Stimulated activated CD4-positive, alpha-beta T cell treated with anti-CD3 and anti-CD28 coated beads, Interleukin-4, amount 100 ng/mL, for 48 hours (primary cell): ENCODE data around the gene ZNF814.
"Not testable (repeated sequence)": the region's sequence is repeated elsewhere in the genome, so short reads cannot be mapped to it uniquely, and the experiment has no call there.

Experiments used
- DNase-seq, 2 donors: peaks; one replicate each; pipeline ENCODE4 v3.0.0-alpha.2; 2020; ENCODE audit warnings: low read depth in 2 of 2

Gene ZNF814

DNA sequence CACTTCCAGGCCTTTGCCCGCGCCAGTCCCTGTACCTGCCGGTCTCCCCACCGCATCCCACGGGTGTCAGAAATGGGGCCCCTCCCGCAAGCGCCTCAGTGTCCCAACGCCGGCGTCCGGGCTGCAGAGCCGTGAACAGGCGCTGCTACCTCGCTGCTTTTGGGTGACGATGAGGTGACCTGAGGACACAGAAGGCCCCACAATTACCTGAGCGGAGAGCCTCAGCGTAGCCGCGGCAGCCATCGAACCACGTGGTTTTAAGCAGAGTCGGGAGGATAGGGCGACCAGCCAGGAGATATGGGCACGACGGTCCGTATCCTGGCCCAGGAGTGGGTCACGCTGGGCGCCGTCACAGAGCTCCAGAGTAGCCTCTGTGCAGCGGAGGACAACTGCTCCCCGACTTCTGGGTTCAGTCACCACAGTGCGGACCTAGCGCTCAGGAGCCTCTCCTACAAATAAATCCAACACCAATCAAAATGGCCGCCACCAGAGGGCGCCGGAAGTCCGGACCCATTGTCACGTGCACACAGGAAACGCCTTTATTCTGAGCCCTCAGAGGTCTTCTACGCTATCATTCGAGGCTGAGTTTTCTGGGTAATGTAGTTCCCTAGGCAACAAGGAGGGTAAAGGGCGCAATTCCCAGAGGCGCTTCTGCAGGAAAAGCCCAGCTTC is at the start of gene ZNF814:
ZNF814 (minus strand) TSS at position 478 of the 672 bp plus-strand sequence; CDS start at position 243, 235 bp downstream.
- DNase-seq, result peak; percentile 73 to 78

DNA sequence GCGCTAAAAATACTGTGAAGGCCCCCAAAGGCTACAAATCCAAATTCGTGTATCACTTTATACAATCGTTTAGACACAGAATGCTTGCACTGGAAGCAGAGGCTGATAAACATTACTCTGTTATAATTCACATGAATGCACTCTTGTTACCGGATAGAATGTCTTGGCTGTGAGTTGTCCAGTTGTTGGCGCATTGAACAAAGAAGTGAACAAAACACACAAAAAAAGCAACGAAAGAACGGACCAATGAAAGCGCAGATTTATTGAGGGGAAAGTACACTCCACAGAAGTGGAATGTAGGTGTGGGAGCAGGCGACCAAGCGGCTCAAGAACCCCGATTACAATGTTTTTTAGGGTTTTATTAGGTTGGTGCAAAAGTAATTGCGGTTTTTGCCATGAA is 46.9 kb upstream of the ZNF814 start:
- no peak for DNase-seq

DNA sequence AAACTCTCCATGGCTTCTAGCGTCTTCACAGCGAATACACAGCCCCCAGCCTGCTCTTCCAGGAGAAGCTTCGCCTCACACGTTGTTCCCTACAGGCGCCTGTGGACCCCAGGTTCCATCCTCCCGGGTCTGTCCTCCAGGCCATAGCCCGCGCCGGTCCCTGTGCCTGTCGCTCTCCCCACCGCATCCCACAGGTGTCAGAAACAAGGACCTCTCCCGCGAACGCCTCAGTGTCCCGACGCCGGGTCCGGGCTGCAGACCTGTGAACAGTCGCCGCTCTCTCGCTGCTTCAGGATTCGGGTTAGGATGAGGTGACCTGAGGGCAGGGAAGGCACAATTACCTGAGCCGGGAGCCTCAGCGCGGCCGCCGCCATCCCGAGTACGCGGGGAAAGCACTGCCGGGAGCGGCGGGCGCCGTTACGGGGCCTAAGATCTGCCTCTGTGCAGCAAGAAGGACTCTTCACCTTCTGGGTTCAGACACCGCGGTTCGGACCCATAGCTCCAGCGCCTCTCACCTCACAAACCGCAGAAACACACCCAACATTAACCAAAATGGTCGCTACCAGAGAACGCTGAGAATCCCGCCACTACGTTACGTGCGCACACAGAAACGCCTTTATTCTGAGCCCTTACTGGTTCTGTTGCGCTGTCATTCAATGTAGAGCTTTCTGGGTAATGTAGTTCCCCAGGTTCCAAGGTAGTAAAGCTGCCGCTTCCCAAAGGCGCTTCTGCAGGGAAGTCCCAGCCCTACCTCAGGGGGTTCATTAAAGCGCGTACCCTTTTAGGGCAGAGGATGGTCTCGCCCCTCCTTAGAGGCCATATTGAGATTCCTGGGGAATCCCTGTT is 46.2 kb upstream of the ZNF814 start, which contains the start of gene ZNF418:
ZNF418 (minus strand) TSS at position 583 of the 846 bp plus-strand sequence. CDS start 1,580 bp downstream, outside the sequence.
- peak; percentile 3 to 11 for DNase-seq

DNA sequence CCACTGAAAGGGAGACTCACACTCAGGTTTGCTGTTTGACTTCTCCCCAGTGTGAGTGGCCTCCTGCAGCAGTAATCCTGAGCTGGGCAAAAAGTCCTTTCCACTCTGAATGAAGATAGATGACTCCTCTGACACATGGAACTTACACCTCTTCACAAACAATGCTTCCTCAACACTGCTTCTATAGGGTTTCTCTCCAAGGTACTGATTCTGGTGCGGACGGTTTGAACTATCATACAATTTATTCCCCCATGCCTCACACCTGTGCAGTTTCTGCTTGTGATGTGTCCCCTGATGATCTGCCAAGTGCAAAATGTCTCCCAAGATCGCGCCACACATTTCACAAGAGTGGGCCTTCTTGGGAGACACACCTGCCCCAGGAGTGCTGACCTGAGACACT is 38.8 kb upstream of the ZNF814 start:
- DNase-seq, result no peak

DNA sequence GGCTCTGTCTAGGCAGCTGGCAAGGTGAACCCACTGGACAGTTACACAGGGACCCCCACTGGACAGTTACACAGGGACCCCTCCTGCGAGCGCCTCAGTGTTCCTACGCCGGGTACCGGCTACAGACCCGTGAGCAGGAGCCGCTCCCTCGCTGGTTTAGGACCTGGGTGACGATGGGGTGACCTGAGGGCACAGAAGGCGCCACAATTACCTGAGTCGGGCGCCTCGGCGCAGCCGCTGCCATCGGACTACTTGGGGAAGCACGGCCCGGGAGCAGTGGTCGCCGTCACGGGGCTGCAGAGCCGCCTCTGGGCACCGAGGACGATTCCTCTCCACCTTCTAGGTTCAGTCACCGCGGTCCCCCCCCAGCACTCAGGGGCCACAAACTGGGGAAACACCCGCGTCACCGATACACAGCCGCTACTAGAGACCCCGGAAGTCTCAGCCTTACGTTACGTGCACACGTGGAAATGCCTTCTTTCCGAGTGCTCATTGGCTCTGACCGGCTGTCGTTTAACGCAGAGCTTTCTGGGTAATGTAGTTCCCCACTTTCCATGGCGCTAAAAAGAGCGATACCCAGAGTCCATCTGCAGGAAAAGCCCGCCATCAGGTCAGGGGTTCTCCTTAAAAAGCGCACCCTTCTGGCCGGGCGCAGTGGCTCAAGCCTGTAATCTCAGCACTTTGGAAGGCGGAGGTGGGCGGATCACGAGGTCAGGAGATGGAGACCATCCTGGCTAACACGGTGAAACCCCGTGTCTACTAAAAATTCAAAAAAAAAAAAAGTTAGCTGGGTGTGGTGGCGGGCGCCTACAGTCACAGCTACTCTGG is 27.5 kb upstream of the ZNF814 start, which contains the start of gene ZNF417:
ZNF417 (minus strand) TSS at position 425 of the 828 bp plus-strand sequence; CDS start at position 244, 181 bp downstream.
- peak; percentile 59 to 75 for DNase-seq

DNA sequence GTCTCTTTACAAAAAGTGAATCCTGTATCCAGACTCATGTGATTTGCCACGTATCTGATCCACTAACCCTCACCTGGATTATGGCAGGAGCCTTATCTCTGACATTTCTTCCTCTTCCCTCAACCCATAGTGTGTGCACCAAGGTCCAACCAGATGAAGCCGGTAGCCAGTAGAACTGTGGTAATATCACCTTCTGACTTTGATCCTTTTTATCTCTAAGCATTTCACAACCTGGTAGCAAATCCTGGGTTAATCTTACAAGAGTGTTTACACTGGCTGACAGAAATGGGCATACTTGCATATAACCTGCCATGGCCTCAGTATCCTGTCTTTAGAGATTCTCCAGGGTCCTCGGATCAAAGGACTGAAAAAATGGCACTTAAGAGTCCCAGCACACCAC is 25.7 kb upstream of the ZNF814 start:
- DNase-seq, result no peak

DNA sequence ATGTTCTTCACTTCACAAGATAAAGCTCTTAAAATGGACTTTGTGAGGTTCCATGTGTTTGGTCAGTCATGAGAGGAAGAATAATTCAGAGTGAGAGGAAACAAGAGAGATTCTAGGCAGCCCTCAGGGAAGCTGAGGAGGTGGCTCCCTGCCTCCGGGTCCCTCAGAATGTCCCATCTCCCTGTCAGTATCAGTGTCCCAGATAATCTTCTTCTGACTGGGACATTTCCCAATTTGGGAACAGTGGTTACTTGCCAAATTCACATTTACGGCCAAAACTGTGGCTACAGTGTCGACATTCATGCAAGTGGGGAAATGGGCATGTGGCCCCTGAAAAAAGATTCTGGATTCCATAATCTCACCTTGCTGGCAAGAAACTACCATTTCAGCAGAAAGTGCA is 18.6 kb upstream of the ZNF814 start:
- DNase-seq, result no peak

DNA sequence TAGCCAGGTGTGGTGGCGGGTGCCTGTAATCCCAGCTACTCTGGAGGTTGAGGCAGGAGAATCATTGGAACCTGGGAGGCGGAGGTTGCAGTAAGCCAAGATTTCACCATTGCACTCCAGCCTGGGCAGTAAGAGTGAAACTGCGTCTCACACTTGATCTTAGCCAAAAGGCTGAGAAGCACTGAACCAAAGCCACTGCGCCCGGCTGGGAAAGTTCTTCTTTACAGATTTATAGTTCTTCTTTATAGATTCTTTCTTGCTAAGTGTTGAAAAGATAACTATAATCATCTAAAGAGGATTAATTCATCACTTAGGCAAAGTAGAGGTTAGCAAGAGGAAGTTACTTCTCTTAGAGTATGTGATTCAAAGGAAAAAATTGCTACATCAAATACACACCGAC is 16.4 kb upstream of the ZNF814 start:
- DNase-seq, result no peak

DNA sequence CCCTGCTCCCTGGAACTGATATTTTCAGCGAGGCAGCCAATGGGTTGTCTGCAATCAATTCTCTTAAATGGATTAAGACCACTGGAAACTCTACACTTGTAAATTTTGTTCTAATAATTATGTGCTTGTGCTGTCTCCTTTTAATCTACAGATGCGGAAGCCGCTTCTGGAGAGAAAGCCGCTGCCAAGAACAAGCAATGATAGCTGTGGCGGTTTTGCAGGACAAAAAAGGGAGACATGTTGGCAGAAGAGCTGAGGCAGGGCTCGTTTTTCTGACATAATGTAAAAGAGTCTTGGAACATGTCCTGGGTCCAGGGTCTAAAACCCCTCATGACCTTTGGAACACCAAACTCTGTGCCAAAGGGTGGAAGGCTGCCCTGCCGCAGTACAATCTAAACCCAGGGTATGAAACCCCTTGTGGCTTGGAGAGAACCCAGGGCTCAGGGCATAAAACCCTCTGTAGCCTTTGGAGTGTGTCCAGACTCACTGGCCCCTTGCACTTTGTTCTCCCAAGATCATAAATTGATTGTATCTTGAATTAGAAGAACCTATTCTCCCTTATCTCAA is 14.9 kb upstream of the ZNF814 start:
- DNase-seq, result no peak

DNA sequence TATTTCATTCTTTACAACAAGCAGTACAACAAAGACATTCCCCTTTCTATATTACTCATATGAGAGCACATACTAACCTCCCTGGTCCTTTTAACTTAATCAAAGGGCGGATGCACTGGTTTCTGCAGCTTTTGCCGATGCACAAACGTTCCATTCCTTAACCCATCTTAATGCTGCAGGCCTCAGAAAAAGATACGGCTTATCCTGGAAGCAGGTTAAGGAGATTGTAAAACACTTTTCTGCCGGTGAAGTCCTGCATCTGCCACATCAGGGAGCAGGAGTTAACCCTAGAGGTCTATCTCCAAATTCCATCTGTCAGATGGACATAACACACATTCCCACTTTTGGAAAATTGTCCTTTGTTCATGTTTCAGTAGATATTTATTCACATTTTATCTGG is 11.5 kb upstream of the ZNF814 start:
- DNase-seq, result no peak

DNA sequence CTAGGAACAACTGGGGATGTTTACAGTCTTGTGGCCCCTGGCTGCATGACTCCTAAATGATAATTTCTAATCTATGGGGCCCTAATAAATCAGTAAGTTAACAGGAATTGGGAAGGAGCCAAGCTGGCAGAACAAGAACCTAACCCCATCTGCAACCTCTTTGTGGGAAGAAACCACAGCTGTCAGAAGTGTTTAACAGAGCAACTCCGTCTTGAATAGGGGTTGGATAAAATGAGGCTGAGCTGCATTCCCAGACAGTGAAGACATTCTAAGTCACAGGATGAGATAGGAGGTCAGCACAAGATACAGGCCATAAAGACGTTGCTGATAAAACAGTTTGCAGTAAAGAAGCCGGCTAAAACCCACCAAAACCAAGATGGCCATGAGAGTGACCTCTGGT is 1.9 kb upstream of the ZNF814 start:
- not testable (repeated sequence) for DNase-seq

DNA sequence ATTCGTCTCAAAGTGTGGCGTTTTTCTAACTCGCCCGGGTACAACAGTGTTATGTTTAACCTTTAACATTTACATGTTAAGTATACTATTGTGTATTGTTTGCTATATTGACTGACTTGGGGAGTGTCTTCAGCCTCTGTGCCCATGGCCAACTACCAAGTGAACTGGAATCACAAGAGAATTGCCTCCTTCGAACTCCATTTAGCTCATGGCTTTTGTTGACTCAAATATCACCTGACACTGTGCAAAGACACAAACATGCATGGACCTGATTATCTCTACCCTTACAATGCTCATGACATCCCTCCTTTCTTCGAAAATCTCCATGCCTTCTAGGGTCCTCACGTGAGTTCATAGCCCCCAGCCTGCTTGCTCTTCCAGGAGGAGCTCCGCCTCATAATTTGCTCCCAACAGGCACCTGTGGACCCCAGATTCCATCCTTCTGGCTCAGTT is 704 bp downstream of the ZNF814 start:
- no peak for DNase-seq

DNA sequence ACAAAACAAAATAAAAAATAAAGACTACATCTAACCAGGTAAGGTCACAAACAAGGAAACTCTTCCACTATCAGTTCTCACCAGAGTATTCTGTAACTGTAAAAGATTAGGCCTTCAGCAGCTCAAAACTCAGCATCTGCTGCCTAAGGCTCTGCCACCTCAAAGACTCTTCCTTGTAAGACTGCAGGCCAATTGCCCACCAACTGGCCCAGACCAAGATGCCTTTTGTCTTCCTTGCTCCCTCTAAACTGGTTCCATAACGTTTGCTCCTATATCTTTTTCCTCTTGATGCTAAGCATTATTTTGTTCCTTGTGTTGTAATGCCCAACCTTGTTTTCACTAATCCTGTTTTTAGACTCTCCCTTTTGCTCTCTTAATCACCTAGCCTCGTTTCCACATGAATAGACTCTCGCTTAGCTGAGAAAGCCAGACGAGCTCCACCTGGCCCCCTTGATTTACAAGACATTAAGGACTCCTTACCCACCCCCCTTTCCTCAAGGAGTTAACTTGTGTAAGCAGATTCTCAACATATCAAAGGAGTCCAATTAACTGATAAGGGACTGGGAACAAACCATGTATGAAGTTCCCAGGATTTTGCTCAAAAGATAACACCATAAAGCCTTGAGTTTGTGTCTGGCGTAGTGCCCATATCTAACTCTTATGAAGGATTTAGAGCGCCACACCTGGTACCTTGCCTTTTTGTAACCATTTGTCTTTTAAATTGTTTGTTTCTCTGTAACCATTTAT is 1.5 kb downstream of the ZNF814 start:
- DNase-seq, result no peak

DNA sequence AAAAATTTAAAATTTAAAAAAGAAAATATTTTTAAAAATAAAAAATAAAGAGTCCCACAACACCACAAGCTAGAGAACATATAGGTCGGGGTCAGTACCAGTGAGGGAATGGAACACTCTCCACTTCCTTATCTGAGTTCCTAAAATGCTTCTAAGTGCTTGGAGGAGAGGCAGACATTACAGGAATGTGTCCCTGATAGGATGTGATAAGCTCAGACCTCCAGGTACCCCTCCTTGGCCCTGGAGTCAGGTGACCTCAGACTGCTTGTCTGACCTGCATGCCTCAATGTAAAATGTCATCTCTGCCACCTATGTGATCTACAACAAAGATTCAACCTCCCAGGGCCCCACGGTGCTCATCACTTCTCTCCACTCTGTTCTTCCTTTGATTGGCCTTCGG is 2.8 kb downstream of the ZNF814 start:
- DNase-seq, result no peak

DNA sequence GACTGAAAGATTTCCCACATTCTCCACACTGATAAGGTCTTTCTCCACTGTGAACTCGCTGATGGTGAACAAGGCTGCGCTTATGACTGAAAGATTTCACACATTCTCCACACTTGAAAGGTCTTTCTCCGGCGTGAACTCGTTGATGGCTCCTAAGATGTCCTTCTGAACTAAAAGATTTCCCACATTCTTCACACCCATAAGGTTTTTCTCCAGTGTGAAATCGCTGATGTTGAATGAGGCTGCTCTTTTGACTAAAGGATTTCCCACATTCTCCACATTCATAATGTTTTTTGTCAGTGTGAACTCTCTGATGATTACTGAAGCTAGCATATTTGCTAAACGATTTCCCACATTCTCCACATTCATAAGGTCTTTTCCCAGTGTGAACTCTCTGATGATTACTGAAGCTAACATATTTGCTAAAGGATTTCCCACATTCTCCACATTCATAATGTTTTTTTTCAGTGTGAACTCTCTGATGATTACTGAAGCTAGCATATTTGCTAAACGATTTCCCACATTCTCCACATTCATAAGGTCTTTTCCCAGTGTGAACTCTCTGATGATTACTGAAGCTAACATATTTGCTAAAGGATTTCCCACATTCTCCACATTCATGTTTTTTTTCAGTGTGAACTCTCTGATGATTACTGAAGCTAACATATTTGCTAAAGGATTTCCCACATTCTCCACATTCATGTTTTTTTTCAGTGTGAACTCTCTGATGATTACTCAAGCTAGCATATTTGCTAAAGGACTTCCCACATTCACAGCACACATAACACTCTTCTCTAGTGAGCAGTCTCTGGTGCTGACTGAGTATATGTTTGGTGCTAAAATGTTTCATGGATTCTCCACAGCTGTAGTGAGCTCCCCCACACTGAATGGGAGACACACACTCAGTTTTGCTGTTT is 14.7 kb downstream of the ZNF814 start:
- DNase-seq, result not testable (repeated sequence)

DNA sequence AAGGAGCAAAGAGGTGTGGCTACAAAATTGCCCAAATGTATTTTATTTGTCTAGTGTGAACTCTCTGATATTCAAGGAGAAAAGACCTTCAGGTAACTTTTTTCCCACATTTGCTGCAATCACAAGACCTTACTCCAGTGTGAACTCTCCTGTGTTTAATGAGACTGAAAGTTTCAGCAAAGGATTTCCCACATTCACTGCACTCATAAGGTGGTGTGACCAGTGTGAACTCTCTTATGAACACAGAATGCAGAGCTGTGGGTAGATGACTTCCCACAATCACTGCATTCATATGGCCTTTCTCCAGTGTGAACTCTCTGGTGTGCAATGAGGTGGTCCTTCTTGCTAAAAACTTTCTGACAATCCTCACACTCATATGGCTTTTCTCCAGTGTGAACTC is 16.4 kb downstream of the ZNF814 start:
- no peak for DNase-seq

DNA sequence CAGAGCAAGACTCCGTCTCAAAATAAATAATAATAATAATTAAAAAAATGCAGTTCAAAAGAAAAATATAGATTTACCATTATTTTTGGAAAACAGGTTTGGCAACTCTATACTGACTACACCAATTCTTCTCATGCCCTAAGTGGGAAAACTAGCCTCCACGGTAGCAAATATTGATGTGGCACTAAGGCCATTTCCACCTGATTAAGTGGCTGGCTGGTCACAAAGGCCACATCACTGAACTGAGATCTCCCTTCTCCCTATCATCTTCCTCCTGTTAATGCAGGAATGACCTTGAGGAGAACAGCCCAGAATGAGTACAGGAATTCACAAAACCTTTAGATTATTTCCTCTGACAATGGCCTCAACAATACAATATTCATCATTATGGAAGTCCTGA is 18.6 kb downstream of the ZNF814 start:
- no peak for DNase-seq

DNA sequence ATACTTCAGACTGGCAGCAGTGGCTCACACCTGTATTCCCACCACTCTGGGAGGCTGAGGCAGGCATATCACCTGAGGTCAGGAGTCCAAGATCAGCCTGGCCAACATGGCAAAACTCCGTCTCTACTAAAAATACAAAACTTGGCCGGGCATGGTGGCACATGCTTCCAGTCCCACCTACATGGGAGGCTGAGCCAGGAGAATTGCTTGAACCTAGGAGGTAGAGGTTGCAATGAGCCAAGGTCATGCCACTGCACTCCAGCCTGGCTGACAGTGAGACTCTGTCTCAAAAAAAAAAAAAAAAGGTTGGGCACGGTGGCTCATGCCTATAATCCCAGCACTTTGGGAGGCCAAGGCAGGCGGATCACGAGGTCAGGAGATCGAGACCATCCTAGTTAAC is 19.2 kb downstream of the ZNF814 start:
- not testable (repeated sequence) for DNase-seq

DNA sequence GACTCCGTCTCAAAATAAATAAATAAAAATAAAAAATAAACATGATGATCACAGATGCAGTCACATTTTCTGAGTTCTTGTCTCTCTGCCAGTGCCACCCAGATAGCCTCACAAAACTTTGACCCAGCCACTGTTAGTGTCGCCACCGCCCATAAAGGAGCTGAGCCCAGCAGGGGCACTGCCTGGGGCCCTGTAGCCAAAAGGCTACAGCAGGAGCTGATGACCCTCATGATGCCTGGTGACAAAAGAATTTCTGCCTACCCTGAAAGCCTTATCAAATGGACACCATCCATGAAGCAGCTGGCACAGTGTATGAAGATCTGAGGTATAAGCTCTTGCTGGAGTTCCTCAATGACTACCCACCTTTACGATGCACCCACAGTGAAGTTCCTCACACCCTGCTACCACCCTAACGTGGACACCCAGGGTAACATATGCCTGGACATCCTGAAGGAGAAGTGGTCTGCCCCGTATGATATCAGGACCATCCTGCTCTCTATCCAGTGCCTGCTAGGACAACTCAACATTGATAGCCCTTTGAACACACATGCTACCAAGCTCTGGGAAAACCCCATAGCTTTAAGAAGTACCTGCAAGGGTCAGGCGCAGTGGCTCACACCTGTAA is 20.9 kb downstream of the ZNF814 start:
- no peak for DNase-seq
